ENCODE data around the gene HEXIM2. TPM values are rescaled to one million over a fixed set of nuclear protein-coding genes. Genes with fewer than 3 reads are reported as not detected.

Gene HEXIM2
- total RNA-seq, 4 donors from 2014 or later: 1.2 to 10.8 (median 5.9) TPM

DNA sequence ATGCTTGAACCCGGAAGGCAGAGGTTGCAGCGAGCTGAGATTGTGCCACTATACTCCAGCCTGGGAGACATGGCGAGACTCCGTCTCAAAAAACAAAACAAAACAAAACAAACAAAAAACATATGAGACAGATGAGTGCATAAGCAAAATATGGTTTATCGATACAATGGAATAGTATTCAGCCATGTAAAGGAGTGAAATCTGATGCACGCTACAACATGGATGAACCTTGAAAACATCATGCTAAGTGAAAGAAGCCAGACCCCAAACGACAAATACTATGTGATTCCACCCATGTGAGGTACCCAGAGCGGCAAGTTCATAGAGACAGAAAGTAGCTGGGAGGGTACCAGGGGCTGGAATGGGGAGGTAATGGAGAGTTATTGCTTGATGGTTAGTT, 36.2 kb upstream of the HEXIM2 start:
- intact Hi-C loops (cut with DNase I; ENCODE audit: low total_unique reads): no loop called here
- no peak for DNase-seq
- 96 to 100% methylated on average over 4 to 8 of the region's 8 CpGs for WGBS, 2 donors (ENCODE audit: low coverage in 1 of 2)
- Histone ChIP-seq H3K27me3 (no peaks in the 10 kb centered on the region), H3K36me3 (no peaks in the 10 kb centered on the region), H3K27ac (peak overlapping the region in 3 of 4 donors; percentile 74 to 77 (median 76)), H3K9me3 (no peaks in the 10 kb centered on the region), H3K4me1 (peaks cover 53 to 79% (median 69%) of the 10 kb centered on the region in 4 donors), H3K4me3 (no peak overlapping the region)
- no peak for TF ChIP-seq POLR2A (IDR thresholded peaks at IDR 0.05)
- no peak for TF ChIP-seq EP300 (IDR thresholded peaks at IDR 0.05; ENCODE audit: low read depth)
- TF ChIP-seq, protein P1, sequence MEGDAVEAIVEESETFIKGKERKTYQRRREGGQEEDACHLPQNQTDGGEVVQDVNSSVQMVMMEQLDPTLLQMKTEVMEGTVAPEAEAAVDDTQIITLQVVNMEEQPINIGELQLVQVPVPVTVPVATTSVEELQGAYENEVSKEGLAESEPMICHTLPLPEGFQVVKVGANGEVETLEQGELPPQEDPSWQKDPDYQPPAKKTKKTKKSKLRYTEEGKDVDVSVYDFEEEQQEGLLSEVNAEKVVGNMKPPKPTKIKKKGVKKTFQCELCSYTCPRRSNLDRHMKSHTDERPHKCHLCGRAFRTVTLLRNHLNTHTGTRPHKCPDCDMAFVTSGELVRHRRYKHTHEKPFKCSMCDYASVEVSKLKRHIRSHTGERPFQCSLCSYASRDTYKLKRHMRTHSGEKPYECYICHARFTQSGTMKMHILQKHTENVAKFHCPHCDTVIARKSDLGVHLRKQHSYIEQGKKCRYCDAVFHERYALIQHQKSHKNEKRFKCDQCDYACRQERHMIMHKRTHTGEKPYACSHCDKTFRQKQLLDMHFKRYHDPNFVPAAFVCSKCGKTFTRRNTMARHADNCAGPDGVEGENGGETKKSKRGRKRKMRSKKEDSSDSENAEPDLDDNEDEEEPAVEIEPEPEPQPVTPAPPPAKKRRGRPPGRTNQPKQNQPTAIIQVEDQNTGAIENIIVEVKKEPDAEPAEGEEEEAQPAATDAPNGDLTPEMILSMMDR (IDR thresholded peaks at IDR 0.05): no peak
- TF ChIP-seq POLR2AphosphoS5 (IDR thresholded peaks at IDR 0.05): no peak
- in situ Hi-C loops (cut with MboI; ENCODE audit: low pct_ligation_motif_present in 1 of 4, low pct_unique_long_range_greater_than_20kb in 1 of 4, low sequenced_read_pairs in 3 of 4): no loop called here

DNA sequence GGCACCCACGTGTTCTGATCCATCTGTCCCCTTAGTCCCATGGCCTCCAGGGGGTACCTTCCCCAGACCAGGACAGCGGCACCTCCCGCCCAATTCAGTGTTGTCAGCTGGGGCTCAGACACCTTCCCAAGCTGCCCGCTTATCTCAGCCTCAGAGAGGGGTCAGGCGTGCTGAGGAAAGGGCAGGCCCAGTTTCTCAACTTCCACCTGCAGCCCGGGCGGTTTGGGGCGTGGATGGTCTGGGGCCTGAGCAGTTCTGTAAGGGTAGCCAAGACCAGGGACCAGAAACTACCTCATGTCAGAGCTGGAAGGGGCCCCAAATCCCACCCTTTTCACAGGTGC, 34.5 kb upstream of the HEXIM2 start:
- intact Hi-C loops (cut with DNase I; ENCODE audit: low total_unique reads) (no loop called here), in situ Hi-C loops (cut with MboI; ENCODE audit: low pct_ligation_motif_present in 1 of 4, low pct_unique_long_range_greater_than_20kb in 1 of 4, low sequenced_read_pairs in 3 of 4) (no loop called here)
- no peak overlapping the region for H3K4me3 ChIP-seq
- H3K27ac ChIP-seq: peak overlapping the region; percentile 99 to 100 (median 99)
- no peaks in the 10 kb centered on the region for H3K9me3 ChIP-seq
- no peak for TF ChIP-seq POLR2A (IDR thresholded peaks at IDR 0.05)
- TF ChIP-seq, protein P1 (IDR thresholded peaks at IDR 0.05): peak in 1 of 5 experiments; percentile 8
- no peak for TF ChIP-seq POLR2AphosphoS5 (IDR thresholded peaks at IDR 0.05)
- peaks cover 55 to 85% (median 80%) of the 10 kb centered on the region in 4 donors for H3K4me1 ChIP-seq
- 61% methylated on average over 8 of the region's 8 CpGs; no CpG with 5 or more reads in 1 of the 2 donors for WGBS, 2 donors (ENCODE audit: low coverage in 1 of 2)
- no peaks in the 10 kb centered on the region for H3K27me3 ChIP-seq
- H3K36me3 ChIP-seq: no peaks in the 10 kb centered on the region
- peak; percentile 56 for DNase-seq

GRCh38 chr17:45127548-45128300, 34.0 kb upstream of the HEXIM2 start:
- intact Hi-C loops (cut with DNase I; ENCODE audit: low total_unique reads): no loop called here

DNA sequence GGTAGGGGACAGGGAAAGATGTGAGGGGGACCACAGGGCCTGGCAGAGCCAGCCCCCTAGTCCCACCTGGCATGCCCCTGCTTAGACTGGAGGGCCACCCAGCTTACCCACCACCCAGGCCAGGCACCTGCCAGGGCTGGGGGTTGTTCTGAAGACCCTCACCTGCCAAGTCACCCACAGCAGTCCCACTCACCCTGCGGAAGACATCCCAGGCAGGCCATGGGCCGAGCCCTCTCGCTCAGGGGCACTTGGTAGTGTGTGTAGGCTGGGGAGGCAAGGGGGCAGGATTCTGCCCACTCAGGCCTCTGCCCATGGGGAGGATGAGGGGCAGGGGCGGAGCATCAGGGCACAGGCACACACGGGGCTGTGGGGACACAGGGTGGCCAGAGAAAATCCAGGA, 33.3 kb upstream of the HEXIM2 start:
- in situ Hi-C loops (cut with MboI; ENCODE audit: low pct_ligation_motif_present in 1 of 4, low pct_unique_long_range_greater_than_20kb in 1 of 4, low sequenced_read_pairs in 3 of 4) (no loop called here), intact Hi-C loops (cut with DNase I; ENCODE audit: low total_unique reads) (no loop called here)
- no peaks in the 10 kb centered on the region for H3K27me3 ChIP-seq
- WGBS, 2 donors (ENCODE audit: low coverage in 1 of 2): 75% methylated on average over 5 of the region's 5 CpGs; no CpG with 5 or more reads in 1 of the 2 donors
- H3K27ac ChIP-seq: peak overlapping the region; percentile 99 to 100 (median 99)
- no peak for TF ChIP-seq POLR2A (IDR thresholded peaks at IDR 0.05)
- peak overlapping the region in 1 of 4 donors; percentile 19 for H3K4me3 ChIP-seq
- H3K4me1 ChIP-seq: peaks cover 45 to 79% (median 70%) of the 10 kb centered on the region in 4 donors
- no peak for DNase-seq
- no peaks in the 10 kb centered on the region for H3K36me3 ChIP-seq
- no peaks in the 10 kb centered on the region for H3K9me3 ChIP-seq

More at GRCh38 chr17:45127548-45128300, 34.0 kb upstream of the HEXIM2 start:
- Histone ChIP-seq H3K4me1 (peaks cover 51 to 80% (median 75%) of the 10 kb centered on the region in 4 donors), H3K36me3 (no peaks in the 10 kb centered on the region), H3K4me3 (peak overlapping the region in 1 of 4 donors; percentile 19), H3K27me3 (no peaks in the 10 kb centered on the region), H3K27ac (peak overlapping the region; percentile 99 to 100 (median 99)), H3K9me3 (no peaks in the 10 kb centered on the region)
- in situ Hi-C loops (cut with MboI; ENCODE audit: low pct_ligation_motif_present in 1 of 4, low pct_unique_long_range_greater_than_20kb in 1 of 4, low sequenced_read_pairs in 3 of 4): no loop called here
- DNase-seq: peak; percentile 90
- TF ChIP-seq, protein P1 (IDR thresholded peaks at IDR 0.05): no peak
- TF ChIP-seq EP300 (IDR thresholded peaks at IDR 0.05; ENCODE audit: low read depth) (no peak), POLR2AphosphoS5 (IDR thresholded peaks at IDR 0.05) (peak in 2 of 3 donors; percentile 41 to 60), POLR2A (IDR thresholded peaks at IDR 0.05) (no peak)
- WGBS, 2 donors (ENCODE audit: low coverage in 1 of 2): 32 to 38% methylated on average over 9 to 20 of the region's 20 CpGs
